Activated CD8-positive, alpha-beta T cell treated with anti-CD3 and anti-CD28 coated beads for 36 hours (primary cell): ENCODE measurements around the gene MEIKIN. TPM values are rescaled to one million over a fixed set of nuclear protein-coding genes. Genes with fewer than 3 reads are reported as not detected.
"Not testable (repeated sequence)": the region's sequence is repeated elsewhere in the genome, so short reads cannot be mapped to it uniquely, and the experiment has no call there.

ENCODE experiments used
- ATAC-seq: fragments of 200-7000 bp; cut with Tn5 transposase; one replicate; pipeline ENCODE4 v1.10.0; 2021; ENCODE audit warnings: mild to moderate bottlenecking, moderate library complexity
- CTCF ChIA-PET: fragments of 350-600 bp; sonication (Branson Sonifier 250); formaldehyde crosslinking; loops from one replicate; lab custom pipeline; 2021; ENCODE audit warnings: antibody characterized with exemption; lab: Charles Lee
- POLR2A ChIA-PET: fragments of 350-600 bp; sonication (Branson Sonifier 250); formaldehyde crosslinking; loops from one replicate; lab custom pipeline; 2021; ENCODE audit warnings: antibody characterized with exemption; lab: Charles Lee
- DNase-seq: peaks from one replicate; pipeline ENCODE4 v3.0.0-alpha.2; 2020
- H3K27ac Mint-ChIP-seq: one replicate; pipeline ENCODE4 v1.8.0; 2021; ENCODE audit warnings: mild to moderate bottlenecking, mixed read lengths
- H3K27me3 Mint-ChIP-seq: one replicate; pipeline ENCODE4 v1.8.0; 2021; ENCODE audit warnings: mixed read lengths
- H3K36me3 Mint-ChIP-seq: one replicate; pipeline ENCODE4 v1.8.0; 2021; ENCODE audit warnings: low read depth, mixed read lengths
- H3K4me1 Mint-ChIP-seq: one replicate; pipeline ENCODE4 v1.8.0; 2021; ENCODE audit warnings: low read depth, mixed read lengths
- H3K4me3 Mint-ChIP-seq: one replicate; pipeline ENCODE4 v1.8.0; 2021; ENCODE audit warnings: mild to moderate bottlenecking, moderate library complexity, mixed read lengths
- H3K9me3 Mint-ChIP-seq: one replicate; pipeline ENCODE4 v1.8.0; 2021; ENCODE audit warnings: mixed read lengths
- CTCF ChIP-seq: fragments of 200-600 bp; IDR thresholded peaks from one replicate; pipeline ENCODE4 v1.8.0; 2022; ENCODE audit warnings: antibody characterized with exemption, mild to moderate bottlenecking
- intact Hi-C: fragments of 100-400 bp; cut with micrococcal nuclease; formaldehyde crosslinking; loops from one replicate; pipeline ENCODE4 v1.10.0; 2022
- total RNA-seq, 2 experiments: library from RNA; stranded (reverse); gene quantifications; one replicate each; pipeline ENCODE4 v1.2.3, GENCODE V29; 2021

The MEIKIN gene
- total RNA-seq, 2 experiments from 2014 or later, result not detected

DNA sequence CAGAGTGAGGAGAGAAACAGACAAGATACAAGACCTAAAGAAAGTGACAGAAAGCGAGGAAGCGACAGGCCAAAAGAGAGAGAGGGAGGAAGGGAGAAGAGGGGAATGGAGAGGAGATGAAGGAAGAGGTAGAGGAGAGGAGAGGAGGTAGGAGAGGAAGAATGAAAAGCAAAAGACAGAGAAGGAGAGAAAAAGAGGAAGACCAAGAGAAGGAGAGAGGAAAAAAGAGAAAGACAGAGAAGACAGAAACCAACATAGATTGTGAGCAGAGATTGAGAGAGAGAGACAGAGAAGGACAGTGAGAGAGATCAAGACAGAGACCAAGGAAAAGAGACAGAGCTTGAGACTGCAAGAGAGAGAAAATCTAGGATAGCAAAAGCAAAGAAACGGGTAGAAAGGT lies 90.0 kb downstream of the MEIKIN start:
- H3K27ac Mint-ChIP-seq, result no peak overlapping the region

GRCh38 chr5:131854134-131854533 lies 91.3 kb downstream of the MEIKIN start:
- DNase-seq (peak; percentile 5), ATAC-seq (peak; percentile 68)
- Mint-ChIP-seq H3K4me3 (no peak overlapping the region), H3K9me3 (peaks cover 6% of the 10 kb centered on the region), H3K27ac (no peak overlapping the region), H3K36me3 (peaks cover 2% of the 10 kb centered on the region), H3K27me3 (no peaks in the 10 kb centered on the region), H3K4me1 (peaks cover 14% of the 10 kb centered on the region)
- intact Hi-C loops, result no loop called here
- POLR2A ChIA-PET, result no interaction called here
- no peak for TF ChIP-seq CTCF
- CTCF ChIA-PET, result no interaction called here

More for the DNA sequence above, 90.0 kb downstream of the MEIKIN start:
- ChIA-PET CTCF (interaction anchor here (0.6 to 2.1 kb wide), 5 partner anchors 22 to 266 kb away, joined by 3 to 6 read pairs (median 4); no protein-coding TSS in a partner anchor), POLR2A (no interaction called here)
- H3K27me3 Mint-ChIP-seq, result no peaks in the 10 kb centered on the region
- DNase-seq, result no peak
- no peak overlapping the region for H3K4me3 Mint-ChIP-seq
- H3K9me3 Mint-ChIP-seq, result peaks cover under 1% of the 10 kb centered on the region
- TF ChIP-seq CTCF, result no peak
- intact Hi-C loops, result no loop called here
- ATAC-seq, result no peak
- H3K36me3 Mint-ChIP-seq, result no peaks in the 10 kb centered on the region
- peaks cover 14% of the 10 kb centered on the region for H3K4me1 Mint-ChIP-seq

- CTCF ChIA-PET, result no interaction called here
- no peak for TF ChIP-seq CTCF
- no peak overlapping the region for H3K27ac Mint-ChIP-seq
- H3K27me3 Mint-ChIP-seq, result no peaks in the 10 kb centered on the region
- H3K4me1 Mint-ChIP-seq, result peaks cover 3% of the 10 kb centered on the region
- H3K36me3 Mint-ChIP-seq, result peaks cover 6% of the 10 kb centered on the region
- DNase-seq (no peak), ATAC-seq (no peak)
- peaks cover 32% of the 10 kb centered on the region for H3K9me3 Mint-ChIP-seq
- H3K4me3 Mint-ChIP-seq, result no peak overlapping the region
- POLR2A ChIA-PET, result no interaction called here
- intact Hi-C loops, result no loop called here
Observed at GRCh38 chr5:131848662-131849061, 96.8 kb downstream of the MEIKIN start.

- no peak for ATAC-seq
- H3K4me3 Mint-ChIP-seq, result no peak overlapping the region
- H3K27me3 Mint-ChIP-seq, result no peaks in the 10 kb centered on the region
- peaks cover 40% of the 10 kb centered on the region for H3K9me3 Mint-ChIP-seq
- ChIA-PET CTCF (no interaction called here), POLR2A (no interaction called here)
- TF ChIP-seq CTCF, result no peak
- intact Hi-C loops, result no loop called here
- H3K27ac Mint-ChIP-seq, result no peak overlapping the region
- H3K36me3 Mint-ChIP-seq, result peaks cover 10% of the 10 kb centered on the region
- no peak for DNase-seq
- no peaks in the 10 kb centered on the region for H3K4me1 Mint-ChIP-seq
Observed at GRCh38 chr5:131846536-131846935, 98.9 kb downstream of the MEIKIN start.

GRCh38 chr5:131845828-131846227 lies 99.6 kb downstream of the MEIKIN start:
- intact Hi-C loops, result no loop called here
- Mint-ChIP-seq H3K27me3 (no peaks in the 10 kb centered on the region), H3K27ac (no peak overlapping the region), H3K4me3 (no peak overlapping the region), H3K4me1 (no peaks in the 10 kb centered on the region), H3K36me3 (peaks cover 10% of the 10 kb centered on the region), H3K9me3 (peaks cover 40% of the 10 kb centered on the region)
- no peak for ATAC-seq
- CTCF ChIA-PET, result no interaction called here
- DNase-seq, result no peak
- POLR2A ChIA-PET, result no interaction called here
- no peak for TF ChIP-seq CTCF

- H3K9me3 Mint-ChIP-seq, result peaks cover 34% of the 10 kb centered on the region
- H3K4me3 Mint-ChIP-seq, H3K27ac Mint-ChIP-seq, H3K4me1 Mint-ChIP-seq, intact Hi-C loops, POLR2A ChIA-PET, ATAC-seq, H3K27me3 Mint-ChIP-seq, CTCF ChIA-PET, H3K36me3 Mint-ChIP-seq, DNase-seq: not testable (repeated sequence)
Observed at GRCh38 chr5:131842971-131843370, 102.5 kb downstream of the MEIKIN start.

- ATAC-seq, H3K27ac Mint-ChIP-seq, H3K9me3 Mint-ChIP-seq, H3K4me3 Mint-ChIP-seq, H3K36me3 Mint-ChIP-seq, POLR2A ChIA-PET, CTCF ChIA-PET, H3K27me3 Mint-ChIP-seq, DNase-seq, H3K4me1 Mint-ChIP-seq, intact Hi-C loops: not testable (repeated sequence)
Observed at GRCh38 chr5:131832702-131833101, 112.8 kb downstream of the MEIKIN start.
